Measurements from ENCODE around the gene KCNA2.

DNA sequence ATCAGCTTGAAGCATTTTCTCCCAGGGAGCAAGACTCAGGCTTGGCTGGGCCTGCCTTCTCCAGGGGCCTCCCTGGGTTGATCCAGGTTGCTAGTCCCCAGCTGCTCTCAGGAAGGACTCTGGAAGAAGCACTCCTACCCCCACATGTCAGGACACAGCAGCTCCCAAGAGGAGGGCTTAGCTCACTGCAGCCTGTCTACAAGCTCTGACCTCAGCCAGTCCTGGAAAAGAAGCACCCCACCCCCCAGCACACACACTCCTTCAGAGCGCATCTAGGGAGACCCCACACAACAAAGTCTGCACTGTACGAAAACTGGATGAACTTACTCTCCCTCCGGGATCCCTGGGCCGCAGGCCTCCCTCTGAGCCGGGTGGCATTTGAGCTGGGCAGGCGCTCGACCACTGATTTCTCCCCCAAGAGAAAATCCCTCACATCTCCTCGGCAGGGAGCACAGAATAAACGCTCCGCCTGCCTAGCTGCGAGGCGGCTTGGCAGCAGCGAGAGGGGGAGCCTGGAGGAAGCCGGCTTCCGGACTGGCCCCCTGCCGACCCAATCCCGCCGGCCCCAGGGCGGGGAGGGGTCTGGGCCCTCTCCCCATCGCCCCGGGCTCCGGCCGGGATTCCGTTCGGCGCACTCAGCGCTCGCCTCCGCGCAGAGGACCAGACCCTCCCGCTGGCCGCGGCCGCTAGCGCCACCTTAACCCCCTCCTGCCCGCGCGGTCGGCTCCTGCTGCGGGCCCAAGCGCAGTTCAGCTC is at the start of gene KCNA2:
- TF ChIP-seq EZH2phosphoT487 (IDR thresholded peaks at IDR 0.05; ENCODE audit: borderline replicate concordance, low read length): no peak; the same call in 1 of the 2 replicates
- TF ChIP-seq, protein P1, sequence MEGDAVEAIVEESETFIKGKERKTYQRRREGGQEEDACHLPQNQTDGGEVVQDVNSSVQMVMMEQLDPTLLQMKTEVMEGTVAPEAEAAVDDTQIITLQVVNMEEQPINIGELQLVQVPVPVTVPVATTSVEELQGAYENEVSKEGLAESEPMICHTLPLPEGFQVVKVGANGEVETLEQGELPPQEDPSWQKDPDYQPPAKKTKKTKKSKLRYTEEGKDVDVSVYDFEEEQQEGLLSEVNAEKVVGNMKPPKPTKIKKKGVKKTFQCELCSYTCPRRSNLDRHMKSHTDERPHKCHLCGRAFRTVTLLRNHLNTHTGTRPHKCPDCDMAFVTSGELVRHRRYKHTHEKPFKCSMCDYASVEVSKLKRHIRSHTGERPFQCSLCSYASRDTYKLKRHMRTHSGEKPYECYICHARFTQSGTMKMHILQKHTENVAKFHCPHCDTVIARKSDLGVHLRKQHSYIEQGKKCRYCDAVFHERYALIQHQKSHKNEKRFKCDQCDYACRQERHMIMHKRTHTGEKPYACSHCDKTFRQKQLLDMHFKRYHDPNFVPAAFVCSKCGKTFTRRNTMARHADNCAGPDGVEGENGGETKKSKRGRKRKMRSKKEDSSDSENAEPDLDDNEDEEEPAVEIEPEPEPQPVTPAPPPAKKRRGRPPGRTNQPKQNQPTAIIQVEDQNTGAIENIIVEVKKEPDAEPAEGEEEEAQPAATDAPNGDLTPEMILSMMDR (IDR thresholded peaks at IDR 0.05; ENCODE audit: low read depth, low read length, poor library complexity, severe bottlenecking): no peak

Data from DOHH2 (cell line).